ENCODE measurements around the gene FAM210B. TPM values are rescaled to one million over a fixed set of nuclear protein-coding genes. Genes with fewer than 3 reads are reported as not detected.

Gene FAM210B
- total and polyA plus RNA-seq, 9 of the 15 experiments (the other 6 are each of a cell fraction or from before 2014, with no cell fraction given): 12.1 to 87.3 (median 47.6) TPM

- TF ChIP-seq SRSF7 (optimal IDR thresholded peaks at IDR 0.05; ENCODE audit: low read depth, low read length) (no peak), HMGN3 (IDR thresholded peaks at IDR 0.05; ENCODE audit: borderline replicate concordance, extremely low read depth, insufficient read length, low read depth, low read length) (peak; percentile 29), SPI1 (IDR thresholded peaks at IDR 0.05; ENCODE audit: borderline replicate concordance, low read depth, low read length) (no peak), ZNF146 (CRISPR knock-in tag; IDR thresholded peaks at IDR 0.05; ENCODE audit: unreplicated experiment) (no peak), SAFB2 (IDR thresholded peaks at IDR 0.05; ENCODE audit: borderline replicate concordance, low read depth, low read length, severe bottlenecking) (no peak), ZNF586 (CRISPR knock-in tag; conservative IDR thresholded peaks at IDR 0.05) (no peak), BACH1 (tag; IDR thresholded peaks at IDR 0.05) (peak; percentile 63; the same call in 1 of the 2 replicates), SLC30A9 (CRISPR knock-in tag; IDR thresholded peaks at IDR 0.05) (no peak), MTA2 (IDR thresholded peaks at IDR 0.05; ENCODE audit: low read depth) (peak; percentile 95), GABPA (tag; conservative IDR thresholded peaks at IDR 0.05; ENCODE audit: low read depth) (peak; percentile 51; the same call in 1 of the 2 replicates), SFPQ (IDR thresholded peaks at IDR 0.05; ENCODE audit: low read depth, low read length) (no peak), HDAC8 (tag; IDR thresholded peaks at IDR 0.05) (no peak), TARDBP (IDR thresholded peaks at IDR 0.05) (no peak), ZNF395 (CRISPR knock-in tag; IDR thresholded peaks at IDR 0.05) (peak; percentile 90; the same call in 1 of the 2 replicates), BRF2 (IDR thresholded peaks at IDR 0.05; ENCODE audit: borderline replicate concordance, insufficient read depth, insufficient read length) (no peak), IRF9 (tag; IDR thresholded peaks at IDR 0.05) (peak; percentile 95), ZNF76 (CRISPR knock-in tag; IDR thresholded peaks at IDR 0.05; ENCODE audit: borderline replicate concordance) (no peak), FUS (optimal IDR thresholded peaks at IDR 0.05; ENCODE audit: low read depth, low read length) (no peak), NFE2L1 (tag; IDR thresholded peaks at IDR 0.05; ENCODE audit: borderline replicate concordance, low read depth) (no peak), MCM3 (IDR thresholded peaks at IDR 0.05) (no peak), ZNF707 (CRISPR knock-in tag; conservative IDR thresholded peaks at IDR 0.05) (no peak), ZNF134 (CRISPR knock-in tag; conservative IDR thresholded peaks at IDR 0.05) (0 out of 2 replicates have a peak, but pooled peaks have one; percentile 6), CAMTA2 (CRISPR knock-in tag; conservative IDR thresholded peaks at IDR 0.05) (no peak)
Measured at GRCh38 chr20:56411759-56412472, 53.1 kb downstream of the FAM210B start, which contains the start of gene CASS4 (continued).
